GM19023 (cell line): Measurements from ENCODE around the gene FOSL1.
A peak's percentile ranks its signal among the peaks of the same experiment; 100 is the strongest.

Experiments
- ATAC-seq: cut with Tn5 transposase; IDR thresholded peaks from one replicate; pipeline ENCODE4 v1.9.1; 2021; ENCODE audit warnings: mild to moderate bottlenecking, moderate library complexity; ENCODE audit not compliant: unreplicated experiment

FOSL1 gene

DNA sequence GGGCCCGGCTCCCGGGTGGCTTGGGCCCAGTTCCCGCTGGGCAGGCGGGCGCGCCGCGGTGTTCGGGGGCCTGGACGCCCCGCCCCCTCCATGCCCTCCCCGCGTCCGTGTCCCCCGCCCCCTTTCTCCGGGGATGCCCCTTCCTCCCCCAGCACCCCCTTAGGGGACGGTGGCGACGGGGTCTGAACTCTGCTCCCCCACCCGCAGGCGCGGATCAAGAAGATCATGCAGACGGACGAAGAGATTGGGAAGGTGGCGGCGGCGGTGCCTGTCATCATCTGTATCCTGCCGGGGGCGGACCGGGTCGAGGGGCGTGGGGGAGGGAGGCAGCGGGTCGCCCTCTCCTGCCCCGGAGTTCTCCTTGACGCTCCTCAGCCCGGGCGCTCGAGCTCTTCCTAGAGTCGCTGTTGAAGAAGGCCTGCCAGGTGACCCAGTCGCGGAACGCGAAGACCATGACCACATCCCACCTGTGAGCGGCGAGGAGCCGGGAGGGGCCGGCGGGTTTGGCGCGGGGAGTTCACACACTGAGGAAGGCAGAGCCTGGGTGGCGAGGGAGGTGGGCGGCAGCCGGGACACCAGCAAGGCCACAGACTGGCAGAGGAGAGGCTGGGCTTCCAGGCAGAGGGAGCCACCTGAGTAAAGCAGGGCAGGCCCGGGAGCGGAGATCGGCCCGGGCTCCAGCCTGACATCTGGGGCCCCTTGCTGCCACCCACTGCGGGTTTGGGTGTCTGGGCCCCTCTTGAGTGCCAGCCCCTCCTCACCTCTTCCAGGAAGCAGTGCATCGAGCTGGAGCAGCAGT, 19.6 kb upstream of the FOSL1 start:
- ATAC-seq, result peak; percentile 44

DNA sequence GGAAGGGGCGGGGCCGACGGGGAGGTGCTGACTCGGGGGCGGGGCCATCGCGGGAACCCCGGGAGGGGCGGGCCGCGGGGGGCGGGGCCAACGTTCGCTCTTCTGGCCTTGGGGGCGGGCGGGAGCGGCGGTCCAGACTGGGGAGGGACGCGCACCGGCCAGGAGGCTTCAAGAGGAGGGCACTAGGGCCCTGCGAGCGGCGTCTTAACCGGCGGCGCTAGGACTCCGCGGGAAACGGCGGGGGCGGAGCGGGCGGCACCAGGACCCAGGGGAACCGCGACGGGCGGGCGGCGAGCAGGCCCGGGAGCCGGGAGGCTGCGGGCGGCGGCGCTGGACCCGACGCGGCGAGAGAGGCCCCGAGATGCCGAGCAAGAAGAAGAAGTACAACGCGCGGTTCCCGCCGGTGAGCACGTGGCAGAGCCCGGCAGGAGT, 19.0 kb upstream of the FOSL1 start, which contains the start of gene DRAP1:
TSS of gene DRAP1 (plus strand) at position 286 of the 432 bp plus-strand sequence. CDS start at position 362, 76 bp downstream.
- peak; percentile 89 for ATAC-seq

DNA sequence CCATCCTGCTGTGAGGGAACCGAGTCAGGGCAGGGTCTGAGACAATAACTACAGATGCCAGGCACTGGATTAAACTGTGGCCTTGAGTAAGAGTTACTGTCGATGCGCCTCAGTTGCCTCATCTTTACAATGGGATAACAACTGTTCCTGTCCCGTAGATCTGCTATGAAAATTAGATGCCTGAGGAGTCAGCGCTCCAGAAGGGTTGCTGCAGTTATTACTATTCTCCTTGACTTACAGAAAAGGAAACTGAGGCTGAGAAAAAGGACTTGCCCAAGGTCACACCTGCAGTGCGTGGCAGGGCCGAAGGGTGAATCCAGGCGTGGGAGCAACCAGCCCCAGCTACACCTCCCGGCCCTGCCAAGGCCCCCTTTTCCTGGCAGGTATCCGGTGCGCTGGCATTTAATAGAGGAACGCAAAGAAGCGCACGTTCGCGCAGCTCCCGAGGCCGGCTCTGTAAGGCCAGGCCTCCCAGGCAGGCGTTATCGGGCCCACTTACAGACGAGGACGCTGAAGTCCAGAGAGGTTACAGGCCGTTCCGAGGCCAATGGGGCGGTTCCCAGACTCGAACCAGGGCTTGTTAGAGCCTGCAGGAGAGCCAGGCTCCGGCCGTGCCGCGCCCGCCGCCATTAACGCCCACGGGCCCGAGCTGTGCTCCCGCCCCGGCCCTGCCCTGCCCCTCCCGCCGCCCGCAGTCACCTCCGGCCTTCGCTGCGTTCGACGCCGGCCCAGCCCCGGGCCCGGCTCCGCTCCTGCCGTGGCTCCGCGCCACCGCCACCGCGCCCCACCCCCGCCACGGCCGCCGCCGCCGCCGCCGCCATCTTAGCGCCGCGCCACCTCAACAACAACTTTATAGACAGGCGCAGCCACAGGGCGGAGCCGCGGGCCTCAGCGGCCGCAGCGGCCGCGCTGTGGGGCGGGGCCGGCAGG, 18.3 kb upstream of the FOSL1 start, which contains the start of gene C11orf68:
TSS of gene C11orf68 (minus strand) at position 852 of the 930 bp plus-strand sequence. CDS start at position 821, 31 bp downstream.
- ATAC-seq, result peak; percentile 50

DNA sequence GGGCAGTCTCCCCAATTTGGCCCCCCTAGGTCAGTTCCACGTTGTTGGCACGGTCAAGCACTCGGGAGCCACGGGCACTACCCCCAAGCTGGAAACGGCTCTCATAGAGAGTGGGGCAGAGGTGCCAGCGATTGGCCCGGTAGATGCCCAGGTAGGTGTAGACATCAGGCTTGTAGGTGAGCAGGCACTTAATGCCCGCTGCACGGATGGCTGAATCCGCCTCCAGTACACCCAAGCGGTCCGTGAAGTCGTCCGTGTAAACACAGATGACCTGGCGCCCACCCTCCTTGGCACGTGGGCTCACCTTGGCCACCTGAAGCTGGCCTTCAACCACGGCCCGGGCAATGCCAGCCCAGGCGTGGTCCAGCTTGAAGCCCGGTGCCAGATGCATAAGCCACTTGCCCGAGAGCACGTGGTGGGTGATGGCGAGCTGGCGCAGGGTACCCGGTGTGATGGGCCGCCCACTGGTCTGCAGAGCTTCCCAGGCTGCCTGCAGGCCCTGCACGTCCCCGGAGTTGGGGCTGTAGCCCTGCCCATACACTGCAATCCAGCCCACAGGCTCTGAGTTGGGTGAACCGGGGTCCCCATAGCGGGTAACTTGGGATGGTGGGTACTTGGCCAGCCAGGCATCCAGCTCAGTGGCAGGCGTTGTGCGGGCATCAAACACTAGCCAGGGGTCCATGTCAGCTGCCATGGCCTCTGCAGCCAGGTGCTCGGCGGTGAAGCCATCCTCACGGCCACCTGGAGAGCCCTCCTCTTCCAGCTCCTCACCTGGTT, 17.4 kb upstream of the FOSL1 start:
- ATAC-seq, result no peak

DNA sequence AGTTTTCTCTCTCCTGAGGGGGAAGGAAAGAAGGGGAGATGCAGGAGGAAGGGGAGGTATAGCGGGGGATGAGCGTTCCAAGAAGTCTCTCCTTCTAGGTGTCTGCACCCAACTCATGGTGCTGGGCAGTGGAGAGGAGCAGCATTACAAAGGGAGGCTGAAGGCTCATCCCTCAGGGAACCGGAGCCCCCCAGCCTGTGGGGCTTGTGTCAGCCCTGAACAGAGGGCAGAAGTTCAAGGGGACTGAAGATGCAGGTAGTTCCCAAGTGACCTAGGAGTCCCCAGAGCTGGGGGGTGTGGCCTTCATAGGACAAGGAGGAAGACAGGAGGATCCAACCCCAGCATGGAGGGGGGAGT, 16.9 kb upstream of the FOSL1 start:
- ATAC-seq, result no peak

DNA sequence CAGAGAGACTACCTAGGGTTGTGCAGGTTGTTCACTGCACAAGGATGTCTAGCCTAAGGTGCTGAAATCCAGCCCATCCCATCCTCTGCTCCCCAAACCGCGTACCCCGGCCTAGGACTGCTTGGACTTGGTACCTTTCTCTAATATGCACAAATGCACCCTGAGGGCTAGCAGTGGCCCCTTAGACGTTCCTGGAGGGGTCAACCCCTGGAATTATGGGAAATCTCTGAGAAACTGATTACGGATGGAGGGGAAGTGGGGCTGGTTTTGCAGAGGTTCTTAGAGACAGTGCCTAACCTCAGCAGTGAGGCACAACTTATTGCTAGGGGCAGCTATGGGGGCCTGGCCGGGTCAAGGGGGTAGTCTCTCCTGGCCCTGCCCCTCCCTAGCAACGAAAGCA, 16.2 kb upstream of the FOSL1 start:
- ATAC-seq, result no peak

DNA sequence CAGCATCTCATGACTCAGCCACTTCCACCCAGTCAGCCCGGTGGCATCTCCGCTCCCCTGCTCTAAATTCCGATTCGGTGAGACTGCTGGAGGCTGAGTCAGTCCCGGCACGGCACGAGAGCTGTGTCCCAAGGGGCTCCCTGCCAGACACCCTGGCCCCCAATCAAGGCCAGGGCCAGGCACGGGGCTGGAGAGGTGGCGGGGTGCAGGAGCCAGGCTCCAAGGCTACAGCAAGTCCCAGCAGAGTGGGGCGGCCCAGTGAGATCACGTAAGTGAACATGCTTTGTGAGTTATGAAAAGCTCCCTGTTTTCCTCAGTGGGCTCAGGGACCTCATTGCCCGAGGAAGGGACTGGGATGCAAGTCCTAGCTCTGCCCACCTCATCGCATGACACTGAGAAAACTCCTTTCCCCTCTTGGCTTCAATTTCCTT, 15.6 kb upstream of the FOSL1 start:
- ATAC-seq, result no peak

DNA sequence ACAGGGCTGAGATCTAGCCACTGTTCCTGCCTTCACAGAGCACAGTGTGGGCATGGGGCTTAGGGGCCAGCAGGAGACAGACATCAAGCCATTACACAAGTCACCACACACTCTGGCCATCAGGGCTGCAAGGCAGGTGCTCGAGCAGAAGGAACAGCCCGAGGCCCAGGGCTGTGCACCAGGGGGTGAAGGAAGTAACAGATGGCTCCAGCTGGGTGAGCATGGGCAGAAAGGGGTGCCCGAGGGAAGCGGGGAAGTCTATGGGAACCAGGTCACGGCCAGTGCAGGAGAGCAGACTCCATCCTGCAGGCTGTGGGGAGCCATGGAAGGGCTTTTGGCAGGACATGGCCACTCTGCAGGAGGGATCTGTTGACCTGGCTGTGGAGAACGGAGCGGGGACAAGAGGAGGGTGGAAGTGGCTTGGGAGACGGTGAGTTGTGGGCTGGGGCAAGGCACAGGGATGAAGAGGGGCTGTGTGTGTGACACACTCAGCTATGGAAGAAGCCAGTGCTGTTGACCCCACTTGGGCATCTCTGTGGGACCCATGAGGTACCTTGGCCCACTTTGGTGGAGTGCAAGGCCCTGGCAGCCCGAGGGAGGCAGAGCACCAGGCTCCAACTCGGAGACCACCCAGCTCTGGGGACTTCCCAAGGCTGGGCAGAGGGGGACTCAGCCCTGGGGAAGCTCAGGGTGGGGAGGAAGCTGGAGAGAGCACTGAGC, 15.1 kb upstream of the FOSL1 start:
- no peak for ATAC-seq

DNA sequence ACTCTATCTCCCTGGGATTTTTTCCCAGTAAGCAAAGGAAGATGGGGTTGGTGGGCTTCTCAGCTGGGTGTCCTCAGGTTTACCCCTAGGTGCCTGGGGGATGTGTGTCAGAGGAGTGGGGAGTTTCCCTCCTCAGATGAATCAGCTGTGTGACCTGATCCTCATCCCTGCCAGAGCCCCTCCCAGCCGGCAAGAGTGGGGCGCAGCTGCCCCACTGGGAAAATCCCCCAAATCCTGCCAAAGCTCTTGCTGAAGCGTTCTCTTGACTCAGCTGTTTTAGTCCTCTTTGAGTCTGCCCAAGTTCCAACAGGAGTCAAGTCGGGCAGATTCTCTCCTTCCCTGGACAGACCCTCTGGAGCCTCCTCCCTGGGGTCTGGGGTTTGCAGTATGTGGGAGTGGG, 12.7 kb upstream of the FOSL1 start:
- ATAC-seq, result no peak

DNA sequence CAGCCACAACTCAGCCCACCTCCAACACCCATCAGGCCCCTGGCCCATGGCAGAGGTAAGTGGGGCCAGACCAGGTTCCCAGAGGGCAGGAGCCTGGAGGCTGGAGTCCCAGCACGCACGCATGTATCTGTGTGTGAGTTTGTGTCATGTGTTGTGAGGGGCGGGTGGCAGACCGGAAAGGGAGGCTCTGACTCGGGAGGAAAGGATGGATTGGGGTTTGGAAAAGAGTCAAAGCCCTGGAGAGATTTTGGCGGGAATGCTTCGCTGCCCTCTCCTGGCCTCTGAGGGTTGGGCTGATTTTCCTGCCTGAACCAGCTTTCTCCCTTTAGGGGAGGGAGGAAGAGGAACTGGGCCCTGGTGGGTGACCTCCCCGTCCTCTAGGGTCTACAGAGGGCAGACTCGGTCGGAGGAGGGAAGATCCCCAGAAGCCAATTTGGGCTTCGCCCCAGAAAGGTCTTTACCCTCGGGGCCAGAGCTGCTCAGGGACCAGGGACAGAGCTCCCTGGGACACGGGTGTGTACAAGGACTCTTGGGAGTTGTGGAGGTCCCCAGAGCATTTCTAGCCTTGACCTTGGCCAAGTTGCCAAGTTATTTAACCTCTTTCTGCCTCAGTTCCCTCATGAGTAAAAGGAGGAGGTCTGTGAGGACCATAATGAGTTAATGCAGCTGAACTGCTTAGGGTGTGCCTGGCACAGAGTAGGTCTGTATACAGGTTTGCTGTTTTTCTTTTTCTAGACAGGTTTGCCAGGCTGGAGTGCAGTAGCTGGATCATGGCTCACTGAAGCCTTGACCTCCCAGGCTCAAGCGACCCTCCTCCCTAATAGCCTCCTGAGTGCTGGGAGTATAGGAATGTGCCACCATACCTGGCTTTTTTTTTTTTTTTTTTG, 11.7 kb upstream of the FOSL1 start:
- no peak for ATAC-seq

DNA sequence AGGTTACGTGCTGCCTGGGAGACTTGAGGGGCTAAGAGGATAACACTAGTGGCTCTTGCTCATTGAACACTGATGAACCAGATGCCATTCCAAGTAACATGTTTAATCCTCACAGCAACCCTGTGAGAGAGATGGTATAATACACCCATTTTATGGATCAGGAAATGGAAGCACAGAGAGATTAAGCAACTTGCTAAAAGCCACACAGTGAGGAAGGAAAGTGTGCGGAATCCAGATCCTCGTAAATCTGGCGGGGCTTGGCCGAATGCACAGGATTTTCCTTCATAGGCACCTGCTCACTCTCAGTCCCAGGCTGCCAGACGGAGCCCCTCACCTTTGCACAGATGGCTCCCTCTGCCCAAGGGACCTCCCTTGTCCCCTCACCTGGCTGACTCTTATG, 7.7 kb upstream of the FOSL1 start:
- ATAC-seq, result no peak

DNA sequence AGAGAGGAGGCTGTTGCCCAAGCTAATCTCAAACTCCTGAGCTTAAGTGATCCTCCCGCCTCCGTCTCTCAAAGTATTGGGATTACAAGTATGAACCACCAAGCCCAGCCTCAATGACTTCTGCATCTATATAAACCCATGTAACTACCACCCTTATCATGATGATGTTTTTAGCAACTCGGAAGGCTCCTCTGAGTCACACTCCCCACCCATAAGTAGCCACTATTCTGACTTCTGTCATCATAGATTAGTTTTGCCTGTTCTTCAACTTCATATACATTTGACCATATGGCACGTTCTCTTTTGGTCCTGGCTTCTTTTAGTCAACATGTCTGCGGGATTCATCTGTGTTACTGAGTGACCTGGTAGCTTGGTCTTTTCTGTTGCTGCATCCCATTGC, 6.4 kb upstream of the FOSL1 start:
- ATAC-seq, result no peak

DNA sequence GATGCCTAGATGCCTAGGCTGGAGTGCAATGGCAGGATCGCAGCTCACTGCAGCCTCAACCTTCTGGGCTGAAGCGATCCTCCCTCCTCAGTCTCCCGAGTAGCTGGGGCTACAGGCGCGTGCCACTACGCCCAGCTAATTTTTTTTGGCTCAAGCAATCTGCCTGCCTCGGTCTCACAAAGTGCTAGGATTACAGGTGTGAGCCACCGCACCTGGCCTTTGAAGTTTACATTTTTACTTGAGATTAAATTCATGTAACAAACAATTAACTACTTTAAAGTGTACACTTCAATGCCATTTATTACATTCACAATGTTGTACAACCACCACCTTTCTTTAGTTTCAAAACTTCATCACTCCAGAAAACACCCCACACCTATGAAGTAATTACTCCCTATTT, 3.5 kb upstream of the FOSL1 start:
- ATAC-seq, result no peak

DNA sequence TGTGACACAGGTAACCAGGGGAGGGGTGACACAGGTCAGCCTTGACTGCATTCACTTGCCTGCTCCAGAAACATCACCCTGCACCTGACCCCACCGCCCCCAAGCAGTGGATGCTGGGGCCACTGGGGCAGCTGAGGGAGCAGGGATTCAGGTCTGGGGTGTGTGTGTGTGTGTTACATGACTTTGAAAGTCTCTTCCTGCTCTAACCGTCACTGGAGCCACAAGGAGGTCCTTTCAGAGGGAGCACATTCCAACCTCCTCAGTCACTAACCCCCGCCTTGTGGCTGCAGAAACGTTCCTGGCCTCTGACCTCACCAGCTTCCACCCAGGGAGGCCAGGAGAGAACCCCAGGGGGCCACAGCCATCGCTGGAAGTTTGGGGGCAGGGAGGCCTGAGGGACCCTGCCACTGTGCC, 2.9 kb upstream of the FOSL1 start:
- ATAC-seq, result no peak

DNA sequence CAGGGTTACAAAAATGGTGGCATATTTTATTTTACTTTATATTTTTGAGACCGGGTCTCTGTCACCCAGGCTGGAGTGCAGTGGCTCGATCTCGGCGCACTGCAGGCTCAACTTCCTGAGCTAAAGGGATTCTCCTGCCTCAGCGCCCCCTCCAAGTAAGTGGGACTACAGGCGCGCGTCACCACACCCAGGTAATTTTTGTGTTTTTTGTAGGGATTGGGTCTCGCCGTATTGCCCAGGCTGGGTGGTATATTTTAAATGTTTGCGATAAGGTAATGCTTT, 652 bp upstream of the FOSL1 start:
- ATAC-seq, result no peak

DNA sequence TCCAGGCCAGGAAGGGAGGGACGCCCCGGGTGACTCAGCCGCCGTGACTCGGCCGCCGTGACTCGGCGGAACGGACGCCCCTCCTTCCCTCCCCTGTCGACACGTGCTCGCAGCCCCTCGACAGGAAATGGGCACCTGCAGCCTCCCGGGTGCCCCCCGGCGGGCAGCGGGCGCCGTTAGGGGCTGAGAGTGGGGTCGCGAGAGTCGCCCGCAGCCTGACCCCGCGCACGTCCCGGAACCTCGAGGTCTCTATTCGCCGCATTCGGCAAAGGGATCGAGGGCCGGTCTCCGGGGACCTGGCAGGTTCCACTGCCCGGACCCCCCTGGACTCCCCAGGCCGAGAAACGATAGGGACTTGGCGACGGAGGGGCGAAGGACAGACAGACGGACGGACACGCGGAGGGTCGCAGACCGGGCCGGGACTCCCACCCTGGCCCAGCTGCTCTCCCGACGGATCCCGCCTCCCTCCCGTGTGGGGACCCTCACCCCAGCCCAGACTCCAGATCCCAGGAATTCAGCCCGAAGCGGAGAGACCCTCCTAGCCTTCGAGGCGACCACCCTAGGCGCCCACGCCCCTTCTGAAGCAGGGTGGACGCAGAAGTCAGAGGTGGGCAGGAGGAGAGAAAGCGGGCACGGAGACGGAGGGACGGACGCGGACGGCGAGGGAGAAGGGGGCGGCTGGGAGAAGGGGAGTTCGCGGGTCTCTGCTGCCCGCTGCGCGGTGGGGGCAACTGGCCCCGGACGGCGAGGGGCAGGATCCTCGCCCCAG, 648 bp downstream of the FOSL1 start:
- no peak for ATAC-seq

DNA sequence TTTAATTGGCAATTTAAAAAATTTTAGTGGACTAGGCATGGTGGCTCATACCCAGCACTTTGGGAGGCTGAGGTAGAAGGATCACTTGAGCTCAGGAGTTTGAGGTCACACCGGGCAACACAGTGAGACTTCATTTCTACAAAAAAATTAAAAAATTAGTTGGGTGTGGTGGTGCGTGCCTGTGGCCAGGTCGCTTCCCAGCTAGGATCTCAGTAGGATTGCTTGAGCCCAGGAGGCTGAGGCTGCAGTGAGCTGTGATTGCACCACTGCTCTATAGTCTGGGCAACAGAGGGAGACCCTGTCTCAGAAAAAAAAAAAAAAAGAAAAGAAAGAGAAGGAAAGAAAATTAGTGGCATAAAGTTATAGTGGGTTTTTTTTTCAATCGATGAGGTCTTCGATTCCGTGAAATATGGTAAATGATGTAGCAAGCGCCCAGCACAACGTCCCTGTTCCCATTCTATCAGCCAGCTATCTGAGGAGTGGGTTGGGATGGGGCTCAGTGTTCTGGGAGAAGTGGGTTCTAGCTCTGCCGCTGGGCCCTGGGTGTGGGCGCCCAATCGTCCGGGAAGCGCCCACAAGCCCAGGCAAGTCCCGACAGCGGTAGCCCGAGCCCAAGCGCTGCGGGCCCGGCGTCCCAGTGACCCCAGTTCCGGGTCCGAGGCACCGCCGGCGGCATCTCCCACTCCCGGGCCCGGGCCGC, 1.4 kb downstream of the FOSL1 start:
- ATAC-seq, result no peak

DNA sequence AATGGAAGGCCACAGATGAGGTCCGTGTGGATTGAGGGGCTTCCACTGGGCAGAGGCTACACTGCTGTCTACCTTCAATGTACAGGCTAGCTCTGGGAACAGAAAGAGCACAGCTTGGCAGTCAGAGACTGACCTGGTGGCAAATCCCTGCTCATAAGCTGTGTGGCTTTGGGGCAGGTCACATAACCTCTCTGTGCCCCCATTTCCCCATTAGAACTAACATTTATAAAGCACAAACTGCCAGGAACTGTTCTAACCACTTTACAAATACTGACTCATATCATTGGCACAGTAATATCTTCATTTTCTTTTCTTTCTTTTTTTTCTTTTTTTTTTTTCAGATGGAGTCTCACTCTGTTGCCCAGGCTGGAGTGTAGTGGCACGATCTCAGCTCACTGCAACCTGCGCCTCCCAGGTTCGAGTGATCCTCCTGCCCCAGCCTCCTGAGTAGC, 3.1 kb downstream of the FOSL1 start:
- no peak for ATAC-seq
